ENCODE results near the gene RAET1G.
"Not testable (repeated sequence)": the region's sequence is repeated elsewhere in the genome, so short reads cannot be mapped to it uniquely, and the experiment has no call there.

Gene RAET1G

GRCh38 chr6:149922642-149923326 lies at the start of gene RAET1G:
Gene RAET1G, minus strand, starts transcription at chr6:149923121. Its CDS starts 111 bp downstream, at chr6:149923010.
- peak; percentile 95 for DNase-seq (ENCODE audit: low read depth, low spot score)

- DNase-seq (ENCODE audit: low read depth, low spot score), result no peak
These were observed 46.7 kb upstream of the RAET1G start for GRCh38 chr6:149969635-149970034.

- DNase-seq (ENCODE audit: low read depth, low spot score), result not testable (repeated sequence)
These were observed 46.0 kb upstream of the RAET1G start for GRCh38 chr6:149968909-149969308.

GRCh38 chr6:149967999-149968398 lies 45.1 kb upstream of the RAET1G start:
- not testable (repeated sequence) for DNase-seq (ENCODE audit: low read depth, low spot score)

GRCh38 chr6:149967591-149967990 lies 44.7 kb upstream of the RAET1G start:
- DNase-seq (ENCODE audit: low read depth, low spot score), result no peak

- not testable (repeated sequence) for DNase-seq (ENCODE audit: low read depth, low spot score)
These were observed 43.4 kb upstream of the RAET1G start for GRCh38 chr6:149966319-149966718.

- peak; percentile 58 for DNase-seq (ENCODE audit: low read depth, low spot score)
These were observed 42.5 kb upstream of the RAET1G start for GRCh38 chr6:149965194-149966020.

GRCh38 chr6:149964308-149965193 lies 41.6 kb upstream of the RAET1G start:
- DNase-seq (ENCODE audit: low read depth, low spot score), result peak; percentile 70

GRCh38 chr6:149963462-149964307 lies 40.8 kb upstream of the RAET1G start, which contains the start of gene ULBP1:
Gene ULBP1, plus strand, starts transcription at chr6:149963943. Its CDS starts 107 bp downstream, at chr6:149964050.
- DNase-seq (ENCODE audit: low read depth, low spot score), result peak; percentile 90

GRCh38 chr6:149963212-149963461 lies 40.2 kb upstream of the RAET1G start:
- peak; percentile 69 for DNase-seq (ENCODE audit: low read depth, low spot score)

- DNase-seq (ENCODE audit: low read depth, low spot score), result no peak
These were observed 39.7 kb upstream of the RAET1G start for GRCh38 chr6:149962461-149963211.

- peak; percentile 32 for DNase-seq (ENCODE audit: low read depth, low spot score)
These were observed 39.0 kb upstream of the RAET1G start for GRCh38 chr6:149961728-149962425.

- no peak for DNase-seq (ENCODE audit: low read depth, low spot score)
These were observed 37.6 kb upstream of the RAET1G start for GRCh38 chr6:149960488-149960887.

GRCh38 chr6:149959806-149960205 lies 36.9 kb upstream of the RAET1G start:
- not testable (repeated sequence) for DNase-seq (ENCODE audit: low read depth, low spot score)

- not testable (repeated sequence) for DNase-seq (ENCODE audit: low read depth, low spot score)
These were observed 35.2 kb upstream of the RAET1G start for GRCh38 chr6:149958124-149958523.

- DNase-seq (ENCODE audit: low read depth, low spot score), result not testable (repeated sequence)
These were observed 32.9 kb upstream of the RAET1G start for GRCh38 chr6:149955654-149956317.

GRCh38 chr6:149954984-149955653 lies 32.2 kb upstream of the RAET1G start:
- DNase-seq (ENCODE audit: low read depth, low spot score), result not testable (repeated sequence)

- not testable (repeated sequence) for DNase-seq (ENCODE audit: low read depth, low spot score)
These were observed 31.5 kb upstream of the RAET1G start for GRCh38 chr6:149954328-149954983.

Data from astrocyte of the hippocampus (primary cell).